OCI-LY7 (cell line): ENCODE measurements around the gene HMGCLL1.

ENCODE experiments used
- CTCF ChIP-seq: fragments of 200-600 bp; sonication (generic); conservative IDR thresholded peaks from 2 replicates; pipeline ENCODE4 v1.5.1; 2014; ENCODE audit warnings: mild to moderate bottlenecking, antibody characterized with exemption, low read length, moderate library complexity, mixed read lengths
- EZH2phosphoT487 ChIP-seq: fragments of 200-600 bp; sonication (generic); IDR thresholded peaks from 2 replicates; pipeline ENCODE4 v1.6.1; 2018; ENCODE audit warnings: low read depth, borderline replicate concordance, mild to moderate bottlenecking, mixed run types, antibody characterized with exemption, low read length, moderate library complexity, mixed read lengths

GRCh38 chr6:55566036-55566710, 12.8 kb downstream of the HMGCLL1 start:
- TF ChIP-seq CTCF = no peak
- TF ChIP-seq EZH2phosphoT487 = no peak
